ENCODE results near the gene PDE9A. TPM values are rescaled to one million over a fixed set of nuclear protein-coding genes. Genes with fewer than 3 reads are reported as not detected.

The PDE9A gene
- total and polyA plus RNA-seq, 5 donors from 2014 or later: 1.4 to 7.3 (median 2.6) TPM

DNA sequence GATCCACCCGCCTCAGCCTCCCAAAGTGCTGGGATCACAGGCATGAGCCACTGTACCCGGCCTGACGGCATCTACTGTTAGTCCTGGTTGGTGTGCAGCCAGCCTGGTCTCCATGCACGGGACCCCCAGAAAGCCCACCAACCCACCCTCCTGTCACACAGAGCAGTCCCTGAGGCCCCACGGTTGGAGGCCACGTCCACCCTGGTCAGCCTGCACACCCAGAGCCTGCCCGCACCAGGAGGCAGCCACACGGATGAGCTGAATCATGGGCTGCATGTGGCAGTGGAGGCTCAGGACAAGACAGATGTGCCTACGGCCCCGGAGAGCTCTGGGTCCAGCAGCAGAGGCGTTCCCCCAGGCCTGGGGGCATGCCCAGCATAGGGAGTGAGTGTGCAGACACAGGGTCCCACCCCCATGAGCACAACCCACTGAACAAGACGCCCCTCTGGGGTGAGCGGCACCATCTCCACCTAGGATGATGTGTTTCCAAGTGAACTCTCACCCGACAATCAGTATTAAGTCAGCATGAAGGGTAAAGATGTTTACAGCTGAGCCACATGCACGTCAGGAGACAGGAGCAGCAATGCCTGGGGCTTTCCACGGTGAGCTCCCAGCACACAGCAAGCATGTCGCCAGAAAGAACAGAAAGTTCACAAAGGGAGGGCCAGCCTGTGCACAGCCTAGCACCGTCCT lies 123.8 kb downstream of the PDE9A start:
- H3K9me3 ChIP-seq (ENCODE audit: control insufficient read depth in 2 of 2, low read length in 2 of 2): no peaks in the 10 kb centered on the region
- peaks cover 8% of the 10 kb centered on the region for H3K27me3 Mint-ChIP-seq
- peaks cover 0 to 2% (median 0%) of the 10 kb centered on the region in 7 donors for H3K9me3 Mint-ChIP-seq
- no peak for DNase-seq
- peaks cover 4 to 23% (median 5%) of the 10 kb centered on the region in 4 donors for H3K4me1 Mint-ChIP-seq
- H3K4me3 Mint-ChIP-seq: no peak overlapping the region
- H3K4me1 ChIP-seq (ENCODE audit: control insufficient read depth, insufficient read depth, low read length, poor library complexity, severe bottlenecking): peaks cover 11% of the 10 kb centered on the region
- no peak for ATAC-seq (ENCODE audit: low read depth in 2 of 2)
- no peaks in the 10 kb centered on the region for H3K27me3 ChIP-seq (ENCODE audit: control insufficient read depth, insufficient read depth, low read length)
- no peaks in the 10 kb centered on the region for H3K36me3 ChIP-seq (ENCODE audit: control insufficient read depth, insufficient read depth, low read length)
- H3K4me3 ChIP-seq (ENCODE audit: low read depth, low read length): no peak overlapping the region
- no peak overlapping the region for H3K27ac ChIP-seq (ENCODE audit: insufficient read depth, low read length, poor library complexity, severe bottlenecking)
- peak overlapping the region; percentile 46 to 60 (median 56) for H3K27ac Mint-ChIP-seq
- H3K36me3 Mint-ChIP-seq: peaks cover 13% of the 10 kb centered on the region

DNA sequence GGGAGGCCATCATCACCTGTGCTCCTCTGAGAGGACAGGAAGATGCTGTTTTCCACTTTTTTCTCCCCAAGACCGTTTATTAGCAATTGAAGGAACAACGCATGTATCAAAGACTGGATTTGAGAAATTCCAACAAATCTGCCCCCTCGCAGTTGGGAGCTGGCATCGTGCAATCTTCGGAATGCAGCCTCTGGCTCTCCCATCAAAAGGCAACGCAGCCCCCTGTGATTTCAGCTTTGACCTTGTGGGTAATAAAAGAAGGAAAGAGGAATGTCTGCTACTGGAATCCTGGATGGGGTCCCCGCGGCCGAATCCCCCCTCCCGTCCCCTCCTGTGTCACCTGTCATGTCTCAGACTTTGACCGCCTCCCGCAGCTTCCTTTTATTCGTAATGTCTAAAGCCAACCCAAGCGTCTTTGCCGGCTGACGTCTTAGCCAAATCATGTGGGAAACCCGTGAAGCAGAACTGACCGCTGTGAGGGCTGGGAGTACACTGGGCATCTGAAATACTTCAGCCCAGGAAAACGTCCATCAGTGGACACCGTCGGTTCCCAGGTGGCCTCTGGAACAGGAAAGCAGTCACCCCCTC lies 124.4 kb downstream of the PDE9A start:
- no peak overlapping the region for H3K4me3 ChIP-seq (ENCODE audit: low read depth, low read length)
- no peaks in the 10 kb centered on the region for H3K27me3 ChIP-seq (ENCODE audit: control insufficient read depth, insufficient read depth, low read length)
- Mint-ChIP-seq H3K4me1 (peaks cover 5 to 29% (median 8%) of the 10 kb centered on the region in 4 donors), H3K27ac (peak overlapping the region; percentile 46 to 60 (median 56)), H3K27me3 (peaks cover 11% of the 10 kb centered on the region), H3K36me3 (peaks cover 8% of the 10 kb centered on the region), H3K9me3 (peaks cover 0 to 2% (median 0%) of the 10 kb centered on the region in 7 donors), H3K4me3 (no peak overlapping the region)
- H3K36me3 ChIP-seq (ENCODE audit: control insufficient read depth, insufficient read depth, low read length): no peaks in the 10 kb centered on the region
- H3K27ac ChIP-seq (ENCODE audit: insufficient read depth, low read length, poor library complexity, severe bottlenecking): no peak overlapping the region
- H3K4me1 ChIP-seq (ENCODE audit: control insufficient read depth, insufficient read depth, low read length, poor library complexity, severe bottlenecking): peaks cover 17% of the 10 kb centered on the region
- ATAC-seq (ENCODE audit: low read depth in 2 of 2) (no peak), DNase-seq (no peak)
- no peaks in the 10 kb centered on the region for H3K9me3 ChIP-seq (ENCODE audit: control insufficient read depth in 2 of 2, low read length in 2 of 2)

DNA sequence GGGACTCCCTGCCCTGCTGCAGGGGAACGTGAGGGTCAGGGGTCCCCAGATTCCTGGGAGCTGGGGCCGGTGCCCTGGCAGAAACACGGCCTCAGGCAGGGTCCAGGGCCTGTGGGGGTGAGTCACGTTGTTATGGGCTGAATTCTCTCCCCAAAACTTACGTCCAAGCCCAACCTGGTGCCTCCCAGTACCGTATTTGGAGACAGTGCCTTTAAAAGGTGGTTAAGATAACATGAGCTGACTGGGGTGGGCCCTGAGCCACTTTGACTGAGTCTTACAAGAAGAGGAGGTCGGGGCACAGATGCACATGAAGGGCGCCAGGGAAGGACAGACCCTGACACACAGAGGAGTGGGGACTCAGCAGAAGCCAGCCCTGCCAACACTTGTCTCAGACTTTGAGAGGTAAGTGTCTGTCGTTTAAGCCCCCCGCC lies 126.0 kb downstream of the PDE9A start:
- no peak overlapping the region for H3K27ac ChIP-seq (ENCODE audit: insufficient read depth, low read length, poor library complexity, severe bottlenecking)
- no peak for DNase-seq
- H3K27me3 ChIP-seq (ENCODE audit: control insufficient read depth, insufficient read depth, low read length): no peaks in the 10 kb centered on the region
- no peak for ATAC-seq (ENCODE audit: low read depth in 2 of 2)
- Mint-ChIP-seq H3K27me3 (peaks cover 11% of the 10 kb centered on the region), H3K9me3 (peaks cover 0 to 2% (median 0%) of the 10 kb centered on the region in 7 donors), H3K36me3 (peaks cover 8% of the 10 kb centered on the region), H3K27ac (peak overlapping the region in 2 of 3 donors; percentile 86 to 99), H3K4me1 (peaks cover 10 to 44% (median 18%) of the 10 kb centered on the region in 4 donors), H3K4me3 (no peak overlapping the region)
- H3K9me3 ChIP-seq (ENCODE audit: control insufficient read depth in 2 of 2, low read length in 2 of 2): no peaks in the 10 kb centered on the region
- no peak overlapping the region for H3K4me3 ChIP-seq (ENCODE audit: low read depth, low read length)
- no peaks in the 10 kb centered on the region for H3K36me3 ChIP-seq (ENCODE audit: control insufficient read depth, insufficient read depth, low read length)
- peaks cover 32% of the 10 kb centered on the region for H3K4me1 ChIP-seq (ENCODE audit: control insufficient read depth, insufficient read depth, low read length, poor library complexity, severe bottlenecking)

DNA sequence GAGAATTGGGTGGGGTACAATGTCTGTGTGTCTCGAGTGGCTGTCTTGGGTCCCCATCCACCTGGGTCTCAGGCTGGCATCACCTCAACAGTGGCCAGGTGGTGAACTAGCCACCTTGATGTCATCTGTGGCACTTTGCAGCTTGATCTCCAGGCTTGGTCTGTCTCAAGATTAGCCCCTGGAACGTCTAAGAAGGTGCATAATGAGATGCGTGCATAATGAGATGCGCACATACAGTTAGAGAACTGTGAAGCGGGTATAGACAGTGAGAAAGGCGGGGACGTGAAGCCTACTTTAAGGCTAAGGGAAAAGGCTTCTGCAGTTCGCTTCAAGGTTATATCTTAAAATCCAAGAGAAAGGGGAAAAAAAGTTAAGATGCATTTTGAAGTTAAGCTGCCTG lies 127.2 kb downstream of the PDE9A start:
- Histone ChIP-seq H3K4me1 (ENCODE audit: control insufficient read depth, insufficient read depth, low read length, poor library complexity, severe bottlenecking) (peaks cover 38% of the 10 kb centered on the region), H3K27ac (ENCODE audit: insufficient read depth, low read length, poor library complexity, severe bottlenecking) (no peak overlapping the region), H3K27me3 (ENCODE audit: control insufficient read depth, insufficient read depth, low read length) (no peaks in the 10 kb centered on the region), H3K36me3 (ENCODE audit: control insufficient read depth, insufficient read depth, low read length) (no peaks in the 10 kb centered on the region), H3K4me3 (ENCODE audit: low read depth, low read length) (no peak overlapping the region), H3K9me3 (ENCODE audit: control insufficient read depth in 2 of 2, low read length in 2 of 2) (no peaks in the 10 kb centered on the region)
- Mint-ChIP-seq H3K4me1 (peaks cover 10 to 52% (median 24%) of the 10 kb centered on the region in 4 donors), H3K27me3 (peaks cover 11% of the 10 kb centered on the region), H3K27ac (peak overlapping the region; percentile 56 to 99 (median 84)), H3K9me3 (peaks cover 0 to 2% (median 0%) of the 10 kb centered on the region in 7 donors), H3K4me3 (peak overlapping the region in 1 of 4 donors; percentile 1), H3K36me3 (peaks cover 4% of the 10 kb centered on the region)
- DNase-seq (no peak), ATAC-seq (ENCODE audit: low read depth in 2 of 2) (no peak)

DNA sequence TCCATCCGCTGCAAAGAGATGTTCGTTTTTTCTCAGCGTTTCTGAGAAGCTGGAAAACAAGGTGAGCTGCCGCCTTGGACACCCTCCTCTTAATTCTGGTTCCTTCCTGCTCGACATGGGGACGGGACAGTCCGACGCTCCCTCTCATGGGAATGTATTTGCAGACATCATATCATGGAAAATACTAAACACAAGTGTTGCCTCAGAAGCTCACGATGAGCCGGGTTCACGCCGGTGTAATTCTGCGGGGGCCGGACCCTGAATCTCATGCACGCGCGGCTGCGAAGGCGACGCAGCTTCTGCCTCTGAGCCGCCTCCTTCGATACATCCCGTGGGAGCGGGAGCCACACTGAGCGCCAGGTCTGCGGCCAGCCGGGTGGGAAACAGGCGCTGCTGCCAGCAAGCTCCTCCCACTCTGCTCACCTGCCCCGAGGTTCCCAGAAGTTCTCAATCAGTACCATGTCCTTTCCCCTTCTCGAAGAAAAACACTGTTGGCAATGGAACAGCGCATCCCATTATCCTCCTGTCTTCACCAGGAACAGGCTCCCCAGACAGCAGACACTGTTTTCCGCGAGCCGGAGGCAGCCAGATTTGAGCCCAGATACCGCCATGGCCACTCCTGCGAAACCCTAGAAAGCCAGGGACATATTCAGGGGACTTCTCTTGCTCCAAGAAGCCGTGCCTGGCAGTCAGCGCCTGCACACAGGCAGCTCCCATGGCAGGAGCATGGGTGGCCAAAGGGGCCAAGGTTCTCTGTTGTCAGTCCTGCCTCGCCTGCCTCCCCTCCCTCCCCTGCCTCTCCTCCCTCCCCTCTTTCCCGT lies 127.9 kb downstream of the PDE9A start:
- Mint-ChIP-seq H3K36me3 (peaks cover 3% of the 10 kb centered on the region), H3K27me3 (peaks cover 11% of the 10 kb centered on the region), H3K4me1 (peaks cover 8 to 58% (median 24%) of the 10 kb centered on the region in 4 donors), H3K27ac (peak overlapping the region; percentile 48 to 99 (median 84)), H3K4me3 (peak overlapping the region in 2 of 4 donors; percentile 7 to 61), H3K9me3 (peaks cover 0 to 2% (median 0%) of the 10 kb centered on the region in 7 donors)
- H3K27me3 ChIP-seq (ENCODE audit: control insufficient read depth, insufficient read depth, low read length): no peaks in the 10 kb centered on the region
- H3K36me3 ChIP-seq (ENCODE audit: control insufficient read depth, insufficient read depth, low read length): no peaks in the 10 kb centered on the region
- H3K27ac ChIP-seq (ENCODE audit: insufficient read depth, low read length, poor library complexity, severe bottlenecking): no peak overlapping the region
- ATAC-seq (ENCODE audit: low read depth in 2 of 2) (no peak), DNase-seq (no peak)
- H3K4me1 ChIP-seq (ENCODE audit: control insufficient read depth, insufficient read depth, low read length, poor library complexity, severe bottlenecking): peaks cover 40% of the 10 kb centered on the region
- H3K9me3 ChIP-seq (ENCODE audit: control insufficient read depth in 2 of 2, low read length in 2 of 2): no peaks in the 10 kb centered on the region
- H3K4me3 ChIP-seq (ENCODE audit: low read depth, low read length): no peak overlapping the region

DNA sequence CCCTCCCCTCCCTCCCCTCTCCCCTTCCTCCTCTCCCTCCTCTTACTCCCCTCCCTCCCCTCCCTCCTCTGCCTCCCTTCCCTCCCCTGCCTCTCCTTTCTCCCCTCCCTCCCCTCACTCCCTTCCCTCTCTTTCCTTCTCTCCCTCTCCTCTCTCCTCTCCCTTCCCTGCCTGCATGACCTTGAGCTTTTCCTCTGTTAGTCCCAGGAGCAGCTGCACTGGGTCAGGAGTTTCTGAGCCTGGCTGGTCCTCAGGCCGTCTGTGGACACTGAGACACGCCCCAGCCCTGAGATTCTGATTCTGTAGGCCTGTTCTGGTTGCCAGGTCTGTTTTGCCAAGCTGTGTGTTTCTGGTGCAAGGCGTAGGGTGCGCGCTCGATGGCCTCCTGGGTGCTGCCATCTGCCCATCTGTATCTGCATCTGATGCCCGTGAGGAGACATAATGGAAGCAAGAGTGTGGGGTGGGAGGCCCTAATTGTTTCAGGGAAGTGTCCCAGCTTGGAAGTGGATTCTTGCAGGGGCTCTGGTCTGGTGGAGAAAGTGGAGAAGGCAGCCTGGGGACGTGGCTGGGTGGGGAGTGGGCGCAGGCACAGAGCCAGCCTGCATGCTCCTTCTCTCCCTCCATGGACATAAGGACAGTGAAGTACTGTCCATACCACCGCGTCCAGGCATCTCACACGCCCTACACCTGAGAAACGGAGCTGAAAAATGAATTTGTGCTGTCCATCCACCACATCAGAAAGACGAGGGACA lies 128.7 kb downstream of the PDE9A start:
- Mint-ChIP-seq H3K4me3 (peak overlapping the region in 3 of 4 donors; percentile 79 to 89 (median 86)), H3K27me3 (peaks cover 11% of the 10 kb centered on the region), H3K9me3 (peaks cover 0 to 4% (median 0%) of the 10 kb centered on the region in 7 donors), H3K27ac (peak overlapping the region; percentile 48 to 99 (median 99)), H3K36me3 (peaks cover 4% of the 10 kb centered on the region), H3K4me1 (peaks cover 5 to 66% (median 22%) of the 10 kb centered on the region in 4 donors)
- Histone ChIP-seq H3K4me1 (ENCODE audit: control insufficient read depth, insufficient read depth, low read length, poor library complexity, severe bottlenecking) (peaks cover 40% of the 10 kb centered on the region), H3K27ac (ENCODE audit: insufficient read depth, low read length, poor library complexity, severe bottlenecking) (no peak overlapping the region), H3K36me3 (ENCODE audit: control insufficient read depth, insufficient read depth, low read length) (no peaks in the 10 kb centered on the region), H3K9me3 (ENCODE audit: control insufficient read depth in 2 of 2, low read length in 2 of 2) (no peaks in the 10 kb centered on the region), H3K27me3 (ENCODE audit: control insufficient read depth, insufficient read depth, low read length) (no peaks in the 10 kb centered on the region), H3K4me3 (ENCODE audit: low read depth, low read length) (no peak overlapping the region)
- ATAC-seq (ENCODE audit: low read depth in 2 of 2) (no peak), DNase-seq (no peak)

DNA sequence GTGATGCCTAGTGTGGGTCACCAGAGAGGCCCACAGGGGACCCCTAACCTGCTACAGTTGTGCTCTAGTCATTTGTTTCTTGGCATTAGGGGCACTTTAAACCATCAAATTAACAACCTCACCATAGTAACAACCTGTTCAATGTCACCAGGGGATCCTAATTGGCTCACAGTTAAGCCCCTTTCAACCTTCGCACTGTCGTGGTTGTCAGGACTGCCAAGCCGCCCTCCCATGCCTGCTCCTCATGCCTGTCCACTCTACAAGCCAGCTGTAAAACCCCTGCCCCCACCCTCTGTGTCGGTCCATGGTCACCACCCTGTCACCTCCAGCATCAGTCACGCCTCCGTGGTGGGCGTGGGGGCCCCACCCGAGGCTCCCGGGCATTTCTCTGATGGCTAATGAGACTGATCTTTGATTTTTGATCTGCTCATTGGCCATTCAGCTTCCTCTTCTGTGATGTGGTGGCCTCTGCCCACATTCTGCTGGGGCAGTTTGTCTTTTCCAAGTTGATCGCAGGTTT lies 129.4 kb downstream of the PDE9A start:
- Histone ChIP-seq H3K36me3 (ENCODE audit: control insufficient read depth, insufficient read depth, low read length) (no peaks in the 10 kb centered on the region), H3K4me3 (ENCODE audit: low read depth, low read length) (no peak overlapping the region), H3K4me1 (ENCODE audit: control insufficient read depth, insufficient read depth, low read length, poor library complexity, severe bottlenecking) (peaks cover 40% of the 10 kb centered on the region), H3K27me3 (ENCODE audit: control insufficient read depth, insufficient read depth, low read length) (no peaks in the 10 kb centered on the region), H3K9me3 (ENCODE audit: control insufficient read depth in 2 of 2, low read length in 2 of 2) (no peaks in the 10 kb centered on the region), H3K27ac (ENCODE audit: insufficient read depth, low read length, poor library complexity, severe bottlenecking) (peak overlapping the region; percentile 88)
- peaks cover 0 to 4% (median 0%) of the 10 kb centered on the region in 7 donors for H3K9me3 Mint-ChIP-seq
- DNase-seq (no peak), ATAC-seq (ENCODE audit: low read depth in 2 of 2) (no peak)
- H3K27me3 Mint-ChIP-seq: peaks cover 11% of the 10 kb centered on the region
- H3K36me3 Mint-ChIP-seq: peaks cover 4% of the 10 kb centered on the region
- peak overlapping the region; percentile 21 to 89 (median 82) for H3K4me3 Mint-ChIP-seq
- H3K27ac Mint-ChIP-seq: peak overlapping the region; percentile 77 to 99 (median 99)
- H3K4me1 Mint-ChIP-seq: peaks cover 5 to 65% (median 22%) of the 10 kb centered on the region in 4 donors
